OCI-M1 (cell line): Measurements from ENCODE around the gene VPS9D1.
A peak's percentile ranks its signal among the peaks of the same experiment; 100 is the strongest.
"Not testable (repeated sequence)": the region's sequence is repeated elsewhere in the genome, so short reads cannot be mapped to it uniquely, and the experiment has no call there.

Experiments
- DNase-seq: peaks from one replicate; lab custom pipeline; 2025; lab: John Stamatoyannopoulos, UW

VPS9D1 gene

GRCh38 chr16:89709716-89710432, 10.8 kb downstream of the VPS9D1 start:
- DNase-seq: no peak

GRCh38 chr16:89709166-89709565, 11.5 kb downstream of the VPS9D1 start:
- DNase-seq: no peak

GRCh38 chr16:89708481-89708931, 12.2 kb downstream of the VPS9D1 start:
- no peak for DNase-seq

- DNase-seq: peak; percentile 14
Measured at GRCh38 chr16:89707695-89708094, 13.0 kb downstream of the VPS9D1 start.

- DNase-seq: peak; percentile 39
Measured at GRCh38 chr16:89706518-89707260, 14.0 kb downstream of the VPS9D1 start.

- DNase-seq: no peak
Measured at GRCh38 chr16:89705006-89705405, 15.7 kb downstream of the VPS9D1 start.

GRCh38 chr16:89704281-89704680, 16.4 kb downstream of the VPS9D1 start:
- peak; percentile 42 for DNase-seq

- DNase-seq: peak; percentile 97
Measured at GRCh38 chr16:89701425-89702406, 19.0 kb downstream of the VPS9D1 start, which contains the start of gene SPATA2L. TSS of gene SPATA2L (minus strand) at chr16:89701705. CDS start at chr16:89701232, 473 bp downstream.

GRCh38 chr16:89700649-89701424, 19.9 kb downstream of the VPS9D1 start:
- DNase-seq: peak; percentile 73

GRCh38 chr16:89700100-89700648, 20.5 kb downstream of the VPS9D1 start:
- DNase-seq: peak; percentile 100

GRCh38 chr16:89699629-89700099, 21.0 kb downstream of the VPS9D1 start:
- DNase-seq: not testable (repeated sequence)

GRCh38 chr16:89698717-89699116, 22.0 kb downstream of the VPS9D1 start:
- DNase-seq: not testable (repeated sequence)

GRCh38 chr16:89697616-89698331, 22.9 kb downstream of the VPS9D1 start:
- no peak for DNase-seq

GRCh38 chr16:89697161-89697615, 23.5 kb downstream of the VPS9D1 start:
- DNase-seq: no peak

GRCh38 chr16:89696670-89697128, 24.0 kb downstream of the VPS9D1 start:
- no peak for DNase-seq

GRCh38 chr16:89695875-89696669, 24.6 kb downstream of the VPS9D1 start:
- no peak for DNase-seq

GRCh38 chr16:89695086-89695874, 25.4 kb downstream of the VPS9D1 start:
- DNase-seq: no peak

GRCh38 chr16:89694784-89695085, 26.0 kb downstream of the VPS9D1 start:
- DNase-seq: not testable (repeated sequence)
